ENCODE measurements around the gene HNRNPUL2. TPM values are rescaled to one million over a fixed set of nuclear protein-coding genes. Genes with fewer than 3 reads are reported as not detected.

The HNRNPUL2 gene
- total RNA-seq, 1 experiment from 2014 or later: 43.5 TPM

DNA sequence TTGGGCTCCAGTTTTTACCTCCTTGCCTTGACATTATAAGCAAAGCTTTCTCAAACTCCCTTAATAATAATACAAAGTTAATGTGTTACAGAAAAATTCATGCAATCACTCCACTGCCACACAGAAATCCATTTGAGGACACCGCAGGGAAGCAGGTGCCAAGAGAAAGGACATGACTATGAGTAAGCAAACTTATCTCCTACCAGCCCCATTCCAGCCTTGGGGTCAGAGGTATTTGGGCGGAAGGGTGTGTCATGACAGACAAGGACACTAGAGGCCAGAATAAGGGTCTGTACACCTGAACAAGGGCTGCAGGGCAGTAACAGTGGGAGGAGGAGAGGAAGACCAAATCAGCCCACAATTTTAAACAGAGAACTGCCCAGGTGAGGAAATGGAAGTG lies 13.9 kb downstream of the HNRNPUL2 start:
- Histone ChIP-seq H3K79me2 (ENCODE audit: insufficient read depth, low read length) (no peaks in the 10 kb centered on the region), H4K8ac (replicated peaks; ENCODE audit: insufficient read length, low read depth, low read length) (no peak overlapping the region), H3K14ac (ENCODE audit: insufficient read depth, low read length) (no peak overlapping the region), H3K23me2 (ENCODE audit: insufficient read length, low read depth, low read length, poor library complexity, severe bottlenecking) (peaks cover 18% of the 10 kb centered on the region), H3K79me1 (ENCODE audit: insufficient read depth, low read depth, low read length, poor library complexity, severe bottlenecking) (peaks cover 2% of the 10 kb centered on the region), H4K91ac (ENCODE audit: insufficient read length, low read depth, low read length) (no peak overlapping the region), H2BK5ac (ENCODE audit: insufficient read length, low read length) (no peak overlapping the region), H3K9ac (ENCODE audit: extremely low read depth, insufficient read length, low read length) (no peak overlapping the region), H2AFZ (ENCODE audit: low read length) (no peak overlapping the region), H4K5ac (ENCODE audit: insufficient read length, low read depth, low read length) (no peak overlapping the region), H3K23ac (ENCODE audit: insufficient read length, low read depth, low read length) (no peak overlapping the region), H3K27ac (ENCODE audit: insufficient read length, low read depth, low read length) (no peak overlapping the region), H2BK20ac (ENCODE audit: low read depth, low read length, poor library complexity, severe bottlenecking) (no peak overlapping the region), H3K4me1 (ENCODE audit: insufficient read depth, low read length) (peaks cover 2% of the 10 kb centered on the region; the same call in 1 of the 2 replicates), H4K20me1 (ENCODE audit: control insufficient read depth, insufficient read depth, insufficient read length) (no peaks in the 10 kb centered on the region), H3K18ac (ENCODE audit: insufficient read length, low read depth, low read length) (no peak overlapping the region), H2BK15ac (ENCODE audit: low read depth, low read length) (no peak overlapping the region), H3K9me3 (ENCODE audit: control insufficient read depth, low read depth, low read length) (no peaks in the 10 kb centered on the region), H3K56ac (ENCODE audit: insufficient read length, low read depth, low read length) (no peak overlapping the region), H2BK120ac (ENCODE audit: low read depth, low read length, poor library complexity, severe bottlenecking) (no peak overlapping the region), H3K4me2 (ENCODE audit: insufficient read depth, insufficient read length, low read length) (no peak overlapping the region), H3K27me3 (ENCODE audit: insufficient read depth, low read length) (no peaks in the 10 kb centered on the region), H3T11ph (ENCODE audit: low read length) (no peak overlapping the region), H2BK12ac (ENCODE audit: insufficient read length, low read depth, low read length) (no peak overlapping the region), H3K4ac (ENCODE audit: low read depth, low read length) (no peak overlapping the region), H2AK5ac (ENCODE audit: insufficient read length, low read length) (no peak overlapping the region)
- no peak for TF ChIP-seq CTCF (conservative IDR thresholded peaks at IDR 0.05)
- Mint-ChIP-seq H3K4me1 (peaks cover 27 to 52% of the 10 kb centered on the region in 2 experiments), H3K36me3 (ENCODE audit: insufficient read depth in 1 of 3, low read depth in 3 of 3) (peaks cover 46 to 80% (median 75%) of the 10 kb centered on the region in 3 experiments), H3K27me3 (ENCODE audit: low read depth) (no peaks in the 10 kb centered on the region), H3K9me3 (no peaks in the 10 kb centered on the region; a peak in 1 of 5 replicates), H3K27ac (peak overlapping the region; percentile 70 to 89 (median 87); a peak in 6 of 7 replicates), H3K4me3 (peak overlapping the region in 1 of 2 experiments; percentile 33; a peak in 2 of 5 replicates)
- no peak for DNase-seq
- no CpG with 5 or more reads among the region's 2 CpGs for WGBS (ENCODE audit: extremely low coverage, insufficient read length, low lambda C conversion rate)

Data from H9 (cell line).